Measurements from ENCODE around the gene PGLYRP1.

DNA sequence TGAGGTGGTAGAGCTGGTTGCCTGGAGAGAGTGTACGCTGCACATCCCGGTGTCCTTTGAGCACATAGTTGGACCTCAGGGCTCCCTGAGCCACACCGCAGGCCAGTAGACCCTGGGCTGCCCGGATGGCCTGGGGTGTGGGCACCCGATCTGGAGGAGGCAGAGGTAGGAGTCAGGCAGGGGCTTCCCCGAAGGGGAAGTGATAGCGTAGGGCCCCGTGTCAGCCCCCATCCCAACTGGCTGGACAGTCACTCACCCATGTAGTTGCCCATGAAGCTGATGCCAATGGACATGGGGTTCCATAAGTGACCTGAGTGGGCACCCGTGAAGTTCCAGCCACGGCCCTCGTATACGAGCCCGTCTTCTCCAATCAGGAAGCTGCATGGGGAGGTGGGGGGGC lies 3.6 kb downstream of the PGLYRP1 start:
- TF ChIP-seq EZH2 (IDR thresholded peaks at IDR 0.05; ENCODE audit: insufficient read depth, poor library complexity, severe bottlenecking): no peak
- no peak for TF ChIP-seq EZH2phosphoT487 (IDR thresholded peaks at IDR 0.05; ENCODE audit: insufficient read depth, low read depth)

Data from GM23248 (cell line).